NCI-H2081 treated with DMSO at 0.1 percent for 48 hours (cell line): ENCODE results near the gene ZNF577.
"Not testable (repeated sequence)": the region's sequence is repeated elsewhere in the genome, so short reads cannot be mapped to it uniquely, and the experiment has no call there.

Experiments
- DNase-seq: peaks from one replicate; lab custom pipeline; 2025; lab: John Stamatoyannopoulos, UW

ZNF577 gene

DNA sequence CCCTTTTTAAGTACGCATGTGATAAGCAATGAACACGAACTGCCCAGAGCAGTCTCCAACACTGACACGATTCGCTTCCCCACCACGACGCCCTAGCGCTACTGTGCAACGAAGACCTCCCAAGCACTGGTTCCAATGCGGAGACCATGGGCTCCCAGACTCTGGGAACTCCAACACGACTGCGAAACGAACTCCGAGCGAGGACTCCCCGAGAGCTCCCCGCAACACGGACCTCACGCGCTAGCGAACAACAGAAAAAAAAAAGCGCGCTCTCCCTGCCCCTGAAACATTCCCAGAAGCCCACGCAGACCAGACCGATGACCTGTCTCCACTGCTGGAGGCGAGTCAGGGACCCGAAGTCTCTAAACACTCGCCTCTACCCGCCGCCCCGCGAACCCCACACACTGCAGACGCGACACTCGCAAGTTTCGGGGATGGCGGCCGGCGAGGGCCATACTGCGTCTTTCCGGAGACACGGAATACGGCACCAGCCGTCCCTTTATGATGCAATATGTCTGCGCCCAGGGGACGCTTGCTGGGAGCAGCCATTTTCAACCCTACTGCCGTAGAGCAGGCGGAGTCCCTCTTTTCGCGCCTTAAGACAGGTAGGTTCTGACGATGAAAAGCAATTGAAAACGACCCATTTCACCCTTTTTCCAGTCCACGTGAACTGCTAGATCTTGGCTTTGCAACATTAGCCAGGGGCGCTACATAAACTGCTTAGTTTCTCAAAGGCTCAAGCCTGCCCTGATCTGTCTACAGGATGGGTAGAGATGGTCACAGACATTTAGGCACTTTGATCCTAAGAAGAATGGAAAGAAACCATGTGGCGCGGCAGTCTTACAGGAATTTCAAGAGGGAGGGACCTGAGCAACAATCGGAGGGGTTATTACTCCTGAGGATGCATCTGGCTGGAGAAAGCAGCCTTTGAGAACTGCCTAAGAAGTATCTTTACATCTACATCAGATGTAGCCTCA lies at the start of gene ZNF577:
ZNF577 (minus strand) TSS at position 430 of the 977 bp plus-strand sequence. CDS start 7,569 bp downstream, outside the sequence.
- no peak for DNase-seq

DNA sequence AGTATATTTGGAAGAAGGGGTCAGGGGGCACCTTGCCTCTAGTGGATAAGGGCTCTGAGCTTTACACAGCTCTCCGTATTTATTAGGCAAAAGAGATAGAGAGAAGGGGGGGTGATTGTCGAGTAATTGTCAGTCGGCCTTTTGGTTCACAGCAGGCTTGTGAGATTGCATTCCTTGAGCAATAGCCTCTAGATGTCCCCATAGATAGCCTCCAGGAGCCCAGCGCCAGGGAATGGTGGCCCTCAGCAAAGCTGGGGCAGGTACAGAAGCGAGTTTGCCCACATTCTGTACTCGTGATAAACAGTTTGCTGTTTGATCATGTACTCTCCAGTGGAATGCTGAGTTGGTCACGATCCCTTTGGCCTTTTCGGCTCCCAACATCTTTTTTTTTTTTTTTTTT lies 44.2 kb upstream of the ZNF577 start:
- no peak for DNase-seq

- no peak for DNase-seq
Measured at GRCh38 chr19:51927859-51928258, 40.1 kb upstream of the ZNF577 start.

DNA sequence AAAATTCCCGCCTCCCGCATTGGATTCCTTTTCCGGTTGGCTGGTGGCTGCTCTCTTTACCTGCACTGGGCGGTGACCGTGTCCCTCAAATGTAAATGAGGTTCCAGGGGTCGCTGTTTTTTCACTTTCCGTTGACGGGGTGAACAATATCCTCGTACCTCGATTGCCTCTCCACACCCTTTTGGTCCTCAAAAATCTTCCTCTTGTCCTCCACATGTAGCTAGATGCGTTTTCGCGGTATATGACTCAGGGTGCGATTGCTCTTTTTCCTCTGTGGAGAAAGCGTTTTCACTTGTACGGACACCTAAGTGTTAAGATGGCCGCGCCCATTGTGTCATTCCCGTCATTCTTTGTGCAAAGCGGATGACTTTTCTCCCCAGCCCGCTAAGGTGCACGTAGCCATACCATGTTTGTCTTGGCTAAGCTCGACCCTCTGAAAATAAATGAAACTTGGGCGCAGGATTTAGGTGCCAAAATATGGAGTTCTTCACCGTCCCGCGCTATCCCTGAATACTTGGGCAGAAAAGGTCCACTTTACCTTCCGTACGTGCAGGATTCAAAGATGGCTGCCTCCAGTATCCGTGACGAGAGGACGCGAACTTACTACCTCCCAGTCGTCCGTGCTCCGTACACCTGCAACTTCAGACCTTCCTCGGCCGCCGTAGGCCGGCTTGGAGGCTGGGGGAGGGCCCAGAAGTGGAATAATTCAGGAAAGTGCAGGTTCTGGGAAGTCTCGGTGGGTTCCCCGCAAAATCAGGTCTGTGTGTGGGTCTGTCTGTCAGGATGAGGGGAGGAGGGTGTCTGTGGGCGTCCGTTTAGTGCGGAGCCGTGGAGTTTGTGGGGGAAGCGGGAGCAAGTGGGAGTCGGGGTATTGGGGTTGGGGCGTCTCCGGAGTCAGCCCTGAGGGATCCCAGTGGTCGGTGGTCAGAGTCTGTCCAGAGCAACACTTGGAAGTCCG lies 39.3 kb upstream of the ZNF577 start, which contains the start of gene ZNF613:
ZNF613 (plus strand) TSS at position 689 of the 958 bp plus-strand sequence. CDS start 8,749 bp downstream, outside the sequence.
- peak; percentile 70 for DNase-seq

GRCh38 chr19:51926426-51926783 lies 38.7 kb upstream of the ZNF577 start:
- no peak for DNase-seq

GRCh38 chr19:51921949-51922348 lies 34.2 kb upstream of the ZNF577 start:
- DNase-seq = no peak

- no peak for DNase-seq
Measured at GRCh38 chr19:51919606-51920005, 31.9 kb upstream of the ZNF577 start.

DNA sequence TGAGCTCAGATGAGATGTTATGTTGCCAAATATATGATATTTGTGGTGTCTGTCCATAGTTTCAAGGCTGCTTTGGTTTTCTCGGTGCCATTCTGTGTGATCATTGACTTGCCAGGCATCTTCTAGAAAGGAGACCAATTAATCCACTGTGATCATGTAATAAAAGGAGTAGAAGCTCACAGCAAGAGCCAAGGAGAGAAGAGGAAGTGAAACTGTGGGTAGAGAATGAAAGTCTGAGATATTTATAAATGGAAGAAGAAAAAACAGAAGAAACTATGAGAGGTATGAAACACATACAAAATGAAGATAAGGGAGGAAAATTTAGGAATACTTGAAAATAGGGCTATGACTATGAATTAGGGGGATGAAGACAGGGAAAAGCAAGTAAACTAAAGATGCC lies 28.4 kb upstream of the ZNF577 start:
- no peak for DNase-seq

- no peak for DNase-seq
Measured at GRCh38 chr19:51915324-51915867, 27.6 kb upstream of the ZNF577 start.

- DNase-seq = not testable (repeated sequence)
Measured at GRCh38 chr19:51907981-51908380, 20.2 kb upstream of the ZNF577 start.

GRCh38 chr19:51906108-51906507 lies 18.4 kb upstream of the ZNF577 start:
- not testable (repeated sequence) for DNase-seq

DNA sequence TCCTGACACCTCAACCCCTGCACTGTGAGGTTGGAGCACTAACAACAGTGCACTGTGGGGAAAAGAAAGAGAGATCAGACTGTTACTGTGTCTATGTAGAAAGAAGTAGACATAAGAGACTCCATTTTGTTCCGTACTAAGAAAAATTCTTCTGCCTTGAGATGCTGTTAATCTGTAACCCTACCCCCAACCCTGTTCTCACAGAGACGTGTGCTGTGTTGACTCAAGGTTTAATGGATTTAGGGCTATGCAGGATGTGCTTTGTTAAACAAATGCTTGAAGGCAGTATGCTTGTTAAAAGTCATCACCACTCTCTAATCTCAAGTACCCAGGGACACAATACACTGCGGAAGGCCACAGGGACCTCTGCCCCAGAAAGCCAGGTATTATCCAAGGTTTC lies 17.9 kb upstream of the ZNF577 start:
- DNase-seq = not testable (repeated sequence)

- DNase-seq = no peak
Measured at GRCh38 chr19:51905206-51905605, 17.5 kb upstream of the ZNF577 start.

DNA sequence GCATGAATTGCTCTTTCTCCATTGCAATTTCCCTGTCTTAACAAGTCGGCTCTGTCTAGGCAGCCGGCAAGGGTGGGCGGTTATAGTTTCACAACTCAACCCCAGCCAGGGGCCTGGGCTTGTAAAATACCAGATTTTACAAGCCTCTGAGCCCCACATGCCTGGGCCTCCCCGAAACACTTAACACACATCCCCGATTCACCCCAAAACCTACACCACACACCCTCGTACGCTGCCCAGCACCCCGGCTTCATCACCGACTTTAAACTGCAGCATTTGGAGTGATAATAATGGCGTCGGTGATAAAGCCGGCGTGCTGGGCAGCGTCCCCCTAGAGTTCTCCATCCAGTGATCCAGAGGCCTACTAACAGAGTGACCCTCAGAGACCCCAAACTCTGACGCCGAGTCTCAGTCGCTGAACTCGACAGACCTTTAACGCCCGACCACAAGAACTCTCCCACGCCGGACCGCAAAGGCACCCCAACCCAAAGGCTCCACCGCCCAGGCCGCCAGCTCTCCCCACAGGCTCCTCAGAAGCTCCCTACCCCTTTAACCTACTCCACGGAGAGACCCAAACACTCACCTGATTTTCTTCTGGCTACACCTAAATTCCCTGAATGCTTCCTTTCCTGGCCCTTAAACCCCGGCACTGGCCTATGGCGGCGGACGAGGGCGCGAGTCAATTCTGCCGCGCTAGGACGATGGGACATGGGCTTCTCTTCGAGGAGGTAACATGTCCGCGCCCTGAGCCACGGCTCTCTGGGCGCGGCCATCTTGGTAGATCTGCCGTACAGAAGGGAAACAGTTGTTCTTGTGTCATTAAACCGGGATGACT lies 16.8 kb upstream of the ZNF577 start, which contains the start of gene ZNF649:
ZNF649 (minus strand) TSS at position 687 of the 835 bp plus-strand sequence. CDS start 4,910 bp downstream, outside the sequence.
- DNase-seq = no peak

GRCh38 chr19:51903192-51903591 lies 15.4 kb upstream of the ZNF577 start:
- DNase-seq = no peak

DNA sequence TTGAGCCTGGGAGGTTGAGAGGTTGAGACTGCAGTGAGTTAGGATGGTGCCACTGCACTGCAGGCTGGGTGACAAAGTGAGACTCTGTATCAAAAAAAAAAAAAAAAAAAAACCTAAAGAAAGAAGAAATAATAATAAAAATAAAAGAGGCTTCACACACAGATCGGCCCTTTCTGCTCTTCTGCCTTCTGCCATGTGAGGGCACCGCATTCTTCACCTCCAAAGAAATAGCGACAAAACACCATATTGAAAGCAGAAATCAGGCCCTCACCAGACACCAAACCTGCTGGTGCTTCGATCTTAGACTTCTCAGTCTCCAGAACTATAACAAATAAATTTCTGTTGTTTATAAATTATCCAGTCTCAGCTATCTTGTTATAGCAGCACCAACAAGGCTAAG lies 14.1 kb upstream of the ZNF577 start:
- no peak for DNase-seq

- no peak for DNase-seq
Measured at GRCh38 chr19:51891193-51891747, 3.5 kb upstream of the ZNF577 start.

DNA sequence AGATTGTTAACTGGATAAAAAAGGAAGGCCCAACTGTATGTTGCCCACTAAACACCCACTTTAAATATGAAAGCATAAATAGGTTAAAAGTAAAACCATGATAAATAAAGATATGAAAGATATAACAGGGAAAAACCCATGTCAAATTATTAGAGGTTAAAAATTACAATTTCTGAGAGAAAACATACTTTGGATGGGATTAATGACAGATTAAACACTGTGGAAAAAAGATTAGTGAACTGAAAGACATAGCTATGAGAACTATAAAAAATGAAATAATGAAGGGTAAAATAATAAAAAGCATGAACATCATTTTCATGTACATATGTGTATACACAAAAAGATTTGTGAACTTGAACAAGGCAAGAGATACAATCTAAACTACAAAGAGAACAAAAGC lies 2.2 kb upstream of the ZNF577 start:
- no peak for DNase-seq

DNA sequence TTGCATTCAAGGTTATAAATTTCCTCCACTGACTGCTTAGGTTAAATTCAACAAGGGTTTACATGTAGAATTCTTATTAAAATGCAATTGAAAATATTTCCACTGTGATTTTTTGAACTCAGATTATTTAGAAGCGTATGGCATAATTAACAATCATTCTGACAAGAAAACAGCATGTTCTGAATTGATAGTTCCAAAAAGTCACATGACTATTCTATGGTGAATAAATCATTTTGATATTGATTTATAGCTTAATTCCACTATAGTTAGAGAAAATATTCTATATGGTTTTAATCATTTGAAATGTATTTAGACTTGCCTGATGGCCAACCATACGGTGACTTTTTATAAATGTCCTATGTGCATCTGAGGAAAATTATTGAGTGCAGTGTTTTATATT lies 3.0 kb downstream of the ZNF577 start:
- DNase-seq = no peak

DNA sequence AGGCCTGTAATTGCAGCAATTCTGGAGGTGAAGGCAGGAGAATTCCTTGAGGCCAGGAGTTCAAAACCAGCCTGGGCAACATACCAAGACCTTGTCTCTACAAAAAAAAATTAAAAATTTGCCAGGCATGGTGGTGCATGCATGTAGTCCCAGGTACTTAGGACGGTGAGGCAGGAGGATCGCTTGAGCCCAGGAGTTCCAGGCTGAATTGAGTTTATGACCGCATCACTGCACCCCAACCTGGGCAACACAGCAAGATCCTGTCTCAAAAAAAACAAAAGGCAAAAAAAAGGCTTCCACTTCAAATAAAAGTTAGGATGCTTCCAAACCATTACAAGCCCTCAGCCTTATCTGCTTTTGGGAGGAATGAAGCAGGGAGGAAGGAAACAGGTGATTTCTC lies 5.2 kb downstream of the ZNF577 start:
- no peak for DNase-seq

DNA sequence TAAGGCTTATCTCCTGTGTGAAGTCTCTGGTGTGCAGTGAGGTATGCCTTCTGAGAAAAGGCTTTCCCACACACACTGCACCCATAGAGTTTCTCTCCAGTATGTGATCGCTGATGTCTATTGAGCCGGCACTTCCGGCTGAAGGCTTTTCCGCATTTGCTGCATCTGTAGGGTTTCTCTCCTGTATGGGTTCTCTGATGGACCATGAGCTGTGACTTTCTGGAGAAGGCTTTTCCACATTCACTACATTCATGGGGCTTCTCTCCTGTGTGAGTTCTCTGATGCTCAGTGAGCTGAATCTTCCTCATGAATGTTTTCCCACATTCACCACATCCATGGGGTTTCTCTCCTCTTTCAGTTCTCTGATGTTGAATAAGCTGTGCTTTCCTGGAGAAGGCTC lies 14.7 kb downstream of the ZNF577 start:
- DNase-seq = no peak
